ENCODE data around the gene MRPL33.

- TF ChIP-seq, protein P1, sequence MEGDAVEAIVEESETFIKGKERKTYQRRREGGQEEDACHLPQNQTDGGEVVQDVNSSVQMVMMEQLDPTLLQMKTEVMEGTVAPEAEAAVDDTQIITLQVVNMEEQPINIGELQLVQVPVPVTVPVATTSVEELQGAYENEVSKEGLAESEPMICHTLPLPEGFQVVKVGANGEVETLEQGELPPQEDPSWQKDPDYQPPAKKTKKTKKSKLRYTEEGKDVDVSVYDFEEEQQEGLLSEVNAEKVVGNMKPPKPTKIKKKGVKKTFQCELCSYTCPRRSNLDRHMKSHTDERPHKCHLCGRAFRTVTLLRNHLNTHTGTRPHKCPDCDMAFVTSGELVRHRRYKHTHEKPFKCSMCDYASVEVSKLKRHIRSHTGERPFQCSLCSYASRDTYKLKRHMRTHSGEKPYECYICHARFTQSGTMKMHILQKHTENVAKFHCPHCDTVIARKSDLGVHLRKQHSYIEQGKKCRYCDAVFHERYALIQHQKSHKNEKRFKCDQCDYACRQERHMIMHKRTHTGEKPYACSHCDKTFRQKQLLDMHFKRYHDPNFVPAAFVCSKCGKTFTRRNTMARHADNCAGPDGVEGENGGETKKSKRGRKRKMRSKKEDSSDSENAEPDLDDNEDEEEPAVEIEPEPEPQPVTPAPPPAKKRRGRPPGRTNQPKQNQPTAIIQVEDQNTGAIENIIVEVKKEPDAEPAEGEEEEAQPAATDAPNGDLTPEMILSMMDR (IDR thresholded peaks at IDR 0.05; ENCODE audit: low read length) = no peak
- TF ChIP-seq EZH2phosphoT487 (IDR thresholded peaks at IDR 0.05; ENCODE audit: low read length) (no peak), EZH2 (optimal IDR thresholded peaks at IDR 0.05; ENCODE audit: low read depth, low read length) (no peak)
Observed at GRCh38 chr2:27734305-27734704, 37.2 kb upstream of the MRPL33 start.

All from MM.1S (cell line).